IMR-90 (cell line): Measurements from ENCODE around the gene KANSL1L. TPM values are rescaled to one million over a fixed set of nuclear protein-coding genes. Genes with fewer than 3 reads are reported as not detected.

ENCODE experiments used
- ATAC-seq: fragments of 200-7000 bp; cut with Tn5 transposase; 2 replicates; pipeline ENCODE4 v1.9.1; 2020; ENCODE audit warnings: low read depth, mild to moderate bottlenecking, moderate library complexity
- BruUV-seq: library from RNA; stranded (reverse); fragments of 400-500 nt; replicated peaks from 2 replicates; lab custom pipeline; 2021; lab: Mats Ljungman, UMichigan
- CTCF ChIA-PET: fragments of 300-600 bp; formaldehyde crosslinking; extraction: SDS; loops from one replicate; lab custom pipeline; 2021; ENCODE audit warnings: antibody characterized with exemption; lab: Yijun Ruan, JAX
- POLR2A ChIA-PET: fragments of 300-600 bp; sonication (Branson Sonifier 250); formaldehyde crosslinking; loops from one replicate; lab custom pipeline; 2022; ENCODE audit warnings: antibody characterized with exemption; ENCODE audit not compliant: unreplicated experiment; lab: Charles Lee
- DNase-seq: peaks from one replicate; pipeline ENCODE4 v3.0.0; 2013
- H2AFZ ChIP-seq: replicated peaks from 2 replicates; pipeline ENCODE3; 2013; ENCODE audit warnings: low read length, mild to moderate bottlenecking; ENCODE audit not compliant: poor library complexity
- H2AK5ac ChIP-seq: 2 replicates; pipeline ENCODE4 v1.6.1; 2013; ENCODE audit warnings: low read depth, low read length, inconsistent platforms
- H2AK9ac ChIP-seq: replicated peaks from 2 replicates; pipeline ENCODE3; 2013; ENCODE audit warnings: mild to moderate bottlenecking, low read depth, low read length, moderate library complexity; ENCODE audit not compliant: poor library complexity
- H2BK120ac ChIP-seq: 2 replicates; pipeline ENCODE4 v1.6.1; 2013; ENCODE audit warnings: low read depth, low read length, inconsistent platforms
- H2BK15ac ChIP-seq: 3 replicates; pipeline ENCODE4 v1.6.1; 2013; ENCODE audit warnings: low read depth, low read length, inconsistent platforms
- H2BK20ac ChIP-seq: 2 replicates; pipeline ENCODE4 v1.6.1; 2013; ENCODE audit warnings: low read depth, mild to moderate bottlenecking, inconsistent platforms, low read length, moderate library complexity
- H2BK5ac ChIP-seq: 2 replicates; pipeline ENCODE4 v1.6.1; 2013; ENCODE audit warnings: mild to moderate bottlenecking, low read depth, low read length, inconsistent platforms; ENCODE audit not compliant: poor library complexity, severe bottlenecking
- H3K14ac ChIP-seq: replicated peaks from 2 replicates; pipeline ENCODE4 v1.6.1; 2013; ENCODE audit warnings: low read depth, low read length, inconsistent platforms
- H3K18ac ChIP-seq: 2 replicates; pipeline ENCODE4 v1.6.1; 2013; ENCODE audit warnings: low read depth, low read length, control low read depth
- H3K23ac ChIP-seq: 2 replicates; pipeline ENCODE4 v1.6.1; 2013; ENCODE audit warnings: low read depth, low read length, inconsistent platforms
- H3K27ac ChIP-seq: 2 replicates; pipeline ENCODE4 v1.5.1; 2013; ENCODE audit warnings: mild to moderate bottlenecking, control low read depth, low read length; ENCODE audit not compliant: insufficient read depth
- H3K27me3 ChIP-seq: 2 replicates; pipeline ENCODE4 v1.6.1; 2013; ENCODE audit warnings: low read length; ENCODE audit not compliant: control insufficient read depth, insufficient read depth
- H3K36me3 ChIP-seq: 2 replicates; pipeline ENCODE4 v1.6.1; 2013; ENCODE audit warnings: low read length, mixed read lengths; ENCODE audit not compliant: control insufficient read depth, insufficient read depth
- H3K4ac ChIP-seq: 2 replicates; pipeline ENCODE4 v1.6.1; 2013; ENCODE audit warnings: low read depth, low read length, inconsistent platforms
- H3K4me1 ChIP-seq: 2 replicates; pipeline ENCODE4 v1.6.1; 2013; ENCODE audit warnings: low read length, mixed read lengths; ENCODE audit not compliant: control insufficient read depth, insufficient read depth
- H3K4me2 ChIP-seq: 2 replicates; pipeline ENCODE4 v1.6.1; 2013; ENCODE audit warnings: low read depth, mild to moderate bottlenecking, control low read depth, low read length, moderate library complexity
- H3K4me3 ChIP-seq: 2 replicates; pipeline ENCODE4 v1.5.1; 2013; ENCODE audit warnings: low read depth, mild to moderate bottlenecking, control low read depth, low read length, moderate library complexity; ENCODE audit not compliant: insufficient read depth
- H3K56ac ChIP-seq: 2 replicates; pipeline ENCODE4 v1.6.1; 2013; ENCODE audit warnings: low read length, inconsistent platforms; ENCODE audit not compliant: insufficient read depth; ENCODE audit errors: extremely low read depth
- H3K79me1 ChIP-seq, 2 experiments: 2 replicates each; pipeline ENCODE4 v1.6.1; 2013; ENCODE audit warnings: low read length in 2 of 2, inconsistent platforms in 1 of 2, low read depth in 1 of 2
- H3K9ac ChIP-seq: 2 replicates; pipeline ENCODE4 v1.6.1; 2013; ENCODE audit warnings: low read depth, low read length, control low read depth
- H3K9me1 ChIP-seq: 2 replicates; pipeline ENCODE4 v1.6.1; 2013; ENCODE audit warnings: low read length, inconsistent platforms; ENCODE audit not compliant: insufficient read depth
- H3K9me3 ChIP-seq: 2 replicates; pipeline ENCODE4 v1.6.1; 2013; ENCODE audit warnings: low read length; ENCODE audit not compliant: control insufficient read depth, insufficient read depth
- H4K20me1 ChIP-seq: 2 replicates; pipeline ENCODE4 v1.6.1; 2013; ENCODE audit warnings: low read length, inconsistent platforms; ENCODE audit not compliant: insufficient read depth
- H4K5ac ChIP-seq: 2 replicates; pipeline ENCODE4 v1.6.1; 2013; ENCODE audit warnings: mild to moderate bottlenecking, low read depth, low read length, control low read depth
- H4K8ac ChIP-seq, 2 experiments: 2 replicates each; pipeline ENCODE4 v1.6.1; 2013; ENCODE audit warnings: low read depth in 2 of 2, low read length in 2 of 2, control low read depth in 1 of 2, inconsistent platforms in 1 of 2
- H4K91ac ChIP-seq: 2 replicates; pipeline ENCODE4 v1.6.1; 2013; ENCODE audit warnings: low read depth, low read length, inconsistent platforms; ENCODE audit not compliant: insufficient read depth
- BHLHE40 ChIP-seq: fragments of 150-350 bp; IDR thresholded peaks from 2 replicates; pipeline ENCODE4 v1.6.1; 2016; ENCODE audit warnings: mild to moderate bottlenecking, low read depth, low read length
- CEBPB ChIP-seq: IDR thresholded peaks from 2 replicates; pipeline ENCODE4 v1.6.1; 2012; ENCODE audit warnings: low read depth, low read length, improper control_type of control experiment
- CTCF ChIP-seq: conservative IDR thresholded peaks from 2 replicates; pipeline ENCODE4 v1.5.1; 2012; ENCODE audit warnings: mild to moderate bottlenecking, low read depth, low read length, improper control_type of control experiment
- MAFK ChIP-seq: IDR thresholded peaks from 2 replicates; pipeline ENCODE4 v1.6.1; 2012; ENCODE audit warnings: low read depth, low read length, improper control_type of control experiment
- MAZ ChIP-seq: IDR thresholded peaks from 2 replicates; pipeline ENCODE4 v1.6.1; 2012; ENCODE audit warnings: low read depth, mild to moderate bottlenecking, low read length, improper control_type of control experiment, moderate library complexity, borderline replicate concordance
- MXI1 ChIP-seq: IDR thresholded peaks from 2 replicates; pipeline ENCODE4 v1.6.1; 2012; ENCODE audit warnings: low read depth, mild to moderate bottlenecking, low read length, moderate library complexity, borderline replicate concordance
- NFE2L2 ChIP-seq: fragments of 150-350 bp; IDR thresholded peaks from 2 replicates; pipeline ENCODE4 v1.6.1; 2016; ENCODE audit warnings: low read depth, mild to moderate bottlenecking, low read length
- RAD21 ChIP-seq: IDR thresholded peaks from 2 replicates; pipeline ENCODE4 v1.6.1; 2012; ENCODE audit warnings: low read length, improper control_type of control experiment
- RCOR1 ChIP-seq: IDR thresholded peaks from 2 replicates; pipeline ENCODE4 v1.6.1; 2012; ENCODE audit warnings: mild to moderate bottlenecking, low read length, improper control_type of control experiment; ENCODE audit not compliant: insufficient replicate concordance
- RFX5 ChIP-seq: IDR thresholded peaks from 2 replicates; pipeline ENCODE4 v1.8.0; 2012; ENCODE audit warnings: low read depth, mild to moderate bottlenecking, low read length, moderate library complexity
- USF2 ChIP-seq: fragments of 150-350 bp; IDR thresholded peaks from 2 replicates; pipeline ENCODE4 v1.6.1; 2017; ENCODE audit warnings: mild to moderate bottlenecking, antibody characterized with exemption, low read length, low read depth
- WGBS, 2 experiments: methylation state at CpG; one replicate each; pipeline versions ENCODE4 v1.1.5 to v1.1.7; 2013; ENCODE audit warnings: missing lambda C conversion rate in 2 of 2; ENCODE audit not compliant: insufficient read length in 1 of 2; ENCODE audit errors: extremely low coverage in 2 of 2; 5-methylcytosine and 5-hydroxymethylcytosine counted together
- dilution Hi-C: fragments of 300-500 bp; cut with HindIII; formaldehyde crosslinking; loops from one replicate; pipeline ENCODE4 v1.14.3; 2018; ENCODE audit warnings: low sequenced_read_pairs; ENCODE audit not compliant: unreplicated experiment
- in situ Hi-C: fragments of 300-500 bp; cut with MboI; formaldehyde crosslinking; loops from 3 replicates; pipeline ENCODE4 v1.14.3; 2019; ENCODE audit warnings: low sequenced_read_pairs, inconsistent platforms, mixed read lengths
- intact Hi-C: fragments of 100-400 bp; cut with micrococcal nuclease; formaldehyde crosslinking; loops from 2 replicates; pipeline ENCODE4 v1.10.0; 2022
- polyA plus RNA-seq, 3 experiments: library from polyadenylated mRNA; depleted of rRNA; stranded (reverse); fragments of >200 nt; gene quantifications; 2 replicates each; pipeline ENCODE4 v1.2.3, GENCODE V29; 2012; ENCODE audit warnings: low replicate concordance in 1 of 3
- total RNA-seq: library from RNA; depleted of rRNA; stranded (reverse); fragments of >200 nt; gene quantifications from 2 replicates; pipeline ENCODE4 v1.2.3, GENCODE V29; 2012

KANSL1L gene
- total and polyA plus RNA-seq, 2 of the 4 experiments (the other 2 are of a cell fraction) = 3.1 to 7.2 TPM

- no peak overlapping the region for H3K18ac ChIP-seq
- H3K9me3 ChIP-seq = no peaks in the 10 kb centered on the region
- H3K27me3 ChIP-seq = peaks cover 1% of the 10 kb centered on the region; the same call in 1 of the 2 replicates
- no TSS peak for BruUV-seq
- no peak overlapping the region for H3K9ac ChIP-seq
- no peak overlapping the region for H2BK120ac ChIP-seq
- no peak overlapping the region for H3K4ac ChIP-seq
- H3K79me1 ChIP-seq = no peaks in the 10 kb centered on the region
- intact Hi-C loops = no loop called here
- DNase-seq (no peak), ATAC-seq (no peak)
- TF ChIP-seq NFE2L2 (no peak), USF2 (no peak), MXI1 (no peak), BHLHE40 (no peak), RFX5 (no peak), MAFK (no peak), RCOR1 (no peak), CEBPB (no peak), RAD21 (no peak), CTCF (no peak), MAZ (no peak)
- H2BK5ac ChIP-seq = no peak overlapping the region
- no peak overlapping the region for H2AFZ ChIP-seq
- H3K23ac ChIP-seq = no peak overlapping the region
- no peak overlapping the region for H2AK9ac ChIP-seq
- no peak overlapping the region for H4K8ac ChIP-seq
- H4K5ac ChIP-seq = no peak overlapping the region
- no peak overlapping the region for H2BK15ac ChIP-seq
- in situ Hi-C loops = no loop called here
- H3K36me3 ChIP-seq = no peaks in the 10 kb centered on the region
- H3K4me3 ChIP-seq = no peak overlapping the region
- H3K4me2 ChIP-seq = no peak overlapping the region
- H4K20me1 ChIP-seq = no peaks in the 10 kb centered on the region
- dilution Hi-C loops = no loop called here
- CTCF ChIA-PET = no interaction called here
- H4K91ac ChIP-seq = no peak overlapping the region
- no peak overlapping the region for H2BK20ac ChIP-seq
- H3K27ac ChIP-seq = no peak overlapping the region
- no peak overlapping the region for H3K14ac ChIP-seq
- no peaks in the 10 kb centered on the region for H3K4me1 ChIP-seq
- no peak overlapping the region for H3K56ac ChIP-seq
- H2AK5ac ChIP-seq = no peak overlapping the region
- POLR2A ChIA-PET = no interaction called here
- WGBS, 2 experiments = 25% methylated on average over 1 of the region's 3 CpGs; no CpG with 5 or more reads in 1 of the 2 experiments
- H3K9me1 ChIP-seq = no peaks in the 10 kb centered on the region
These were observed 17.0 kb upstream of the KANSL1L start for GRCh38 chr2:210188190-210188589.
